GM10847 (cell line): ENCODE data around the gene PLA2G5.

ENCODE experiments used
- POLR2A ChIP-seq: IDR thresholded peaks from 2 replicates; pipeline ENCODE4 v1.6.1; 2011; ENCODE audit not compliant: insufficient read length; ENCODE audit errors: extremely low read depth

PLA2G5 gene

GRCh38 chr1:20069874-20070273, at the start of gene PLA2G5:
Gene PLA2G5 (plus strand): TSS chr1:20070194. CDS start chr1:20084831, 14,637 bp downstream.
- no peak for TF ChIP-seq POLR2A

- no peak for TF ChIP-seq POLR2A
Measured at GRCh38 chr1:20028125-20028524, 41.9 kb upstream of the PLA2G5 start.

GRCh38 chr1:20028726-20029125, 41.3 kb upstream of the PLA2G5 start:
- no peak for TF ChIP-seq POLR2A

DNA sequence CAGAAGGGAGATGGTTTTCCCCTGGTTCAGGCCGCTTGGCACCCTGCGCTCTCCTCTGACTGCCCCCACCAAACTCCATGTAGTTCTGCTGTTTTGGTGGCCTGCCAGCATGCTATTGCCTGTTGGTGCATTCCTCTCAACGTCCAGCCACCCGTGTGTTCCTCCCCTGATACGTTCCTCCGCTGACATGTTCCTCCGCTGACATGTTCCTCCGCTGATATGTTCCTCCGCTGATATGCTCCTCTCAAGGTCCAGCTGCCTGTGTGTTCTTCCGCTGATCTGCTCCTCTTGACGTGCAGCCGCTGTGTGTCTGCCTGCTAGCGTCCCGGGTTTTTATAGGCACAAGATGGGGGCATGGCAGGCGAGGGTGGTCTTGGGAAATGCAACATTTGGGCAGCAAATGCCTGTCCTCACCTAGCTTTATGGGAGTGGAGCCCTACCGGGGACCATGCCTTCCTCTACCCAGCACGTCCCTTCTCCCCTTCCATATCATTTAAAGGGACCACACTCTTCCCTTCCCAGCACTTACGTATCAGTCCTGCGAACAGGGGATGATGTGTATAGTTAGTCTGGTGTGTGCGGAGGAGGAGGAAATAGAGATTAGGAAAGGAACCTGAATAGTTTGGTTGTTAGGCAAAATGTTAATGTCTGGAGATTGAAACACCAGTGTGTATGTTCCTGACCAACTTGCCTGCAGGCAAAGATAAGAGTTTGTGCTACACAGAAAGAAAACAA, 40.6 kb upstream of the PLA2G5 start:
- no peak for TF ChIP-seq POLR2A

DNA sequence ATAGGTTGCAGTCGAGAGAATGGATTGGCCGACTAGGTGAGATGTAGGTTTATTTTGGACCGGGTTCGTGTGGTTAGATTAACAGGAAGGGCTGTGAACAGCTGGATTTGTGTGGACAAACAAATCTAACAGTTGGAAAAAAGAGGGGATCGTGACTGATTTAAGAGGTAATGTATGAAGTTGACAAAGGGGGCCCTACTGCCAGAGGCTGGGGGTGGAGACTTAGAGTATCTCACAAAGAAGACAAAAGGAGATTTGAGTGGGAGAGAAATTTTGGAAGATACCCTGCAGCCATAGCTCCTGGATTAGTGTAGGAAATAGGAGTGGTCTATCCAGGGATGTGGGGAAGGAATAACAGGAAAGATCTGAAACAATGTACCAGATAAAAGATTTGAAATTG, 38.8 kb upstream of the PLA2G5 start:
- TF ChIP-seq POLR2A: no peak

- TF ChIP-seq POLR2A: no peak
Measured at GRCh38 chr1:20031836-20032235, 38.2 kb upstream of the PLA2G5 start.

GRCh38 chr1:20032425-20032824, 37.6 kb upstream of the PLA2G5 start:
- TF ChIP-seq POLR2A: no peak

- no peak for TF ChIP-seq POLR2A
Measured at GRCh38 chr1:20033420-20033819, 36.6 kb upstream of the PLA2G5 start.

- TF ChIP-seq POLR2A: no peak
Measured at GRCh38 chr1:20035114-20035513, 34.9 kb upstream of the PLA2G5 start.

DNA sequence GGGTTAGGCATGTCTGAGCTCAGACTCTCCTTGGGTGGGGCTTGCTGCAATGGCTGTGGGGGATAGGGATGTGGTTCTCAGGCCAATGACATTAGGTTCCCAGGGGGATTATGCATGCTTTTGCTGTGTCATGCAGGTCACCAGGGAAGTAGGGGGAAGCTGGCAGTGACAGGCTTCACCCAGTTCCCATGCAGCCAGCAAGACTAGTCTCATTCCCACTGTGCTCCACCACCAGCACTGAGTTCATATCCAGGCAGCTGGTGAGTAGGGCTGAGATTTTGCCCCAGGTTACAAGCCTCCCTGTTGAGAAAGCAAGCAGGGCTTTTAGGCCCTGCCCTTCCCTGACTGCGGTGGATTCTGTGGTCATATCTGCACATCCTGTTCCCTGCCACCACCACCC, 32.1 kb upstream of the PLA2G5 start:
- TF ChIP-seq POLR2A: no peak

GRCh38 chr1:20047096-20047495, 22.9 kb upstream of the PLA2G5 start:
- TF ChIP-seq POLR2A: no peak

- no peak for TF ChIP-seq POLR2A
Measured at GRCh38 chr1:20048563-20048962, 21.4 kb upstream of the PLA2G5 start.

DNA sequence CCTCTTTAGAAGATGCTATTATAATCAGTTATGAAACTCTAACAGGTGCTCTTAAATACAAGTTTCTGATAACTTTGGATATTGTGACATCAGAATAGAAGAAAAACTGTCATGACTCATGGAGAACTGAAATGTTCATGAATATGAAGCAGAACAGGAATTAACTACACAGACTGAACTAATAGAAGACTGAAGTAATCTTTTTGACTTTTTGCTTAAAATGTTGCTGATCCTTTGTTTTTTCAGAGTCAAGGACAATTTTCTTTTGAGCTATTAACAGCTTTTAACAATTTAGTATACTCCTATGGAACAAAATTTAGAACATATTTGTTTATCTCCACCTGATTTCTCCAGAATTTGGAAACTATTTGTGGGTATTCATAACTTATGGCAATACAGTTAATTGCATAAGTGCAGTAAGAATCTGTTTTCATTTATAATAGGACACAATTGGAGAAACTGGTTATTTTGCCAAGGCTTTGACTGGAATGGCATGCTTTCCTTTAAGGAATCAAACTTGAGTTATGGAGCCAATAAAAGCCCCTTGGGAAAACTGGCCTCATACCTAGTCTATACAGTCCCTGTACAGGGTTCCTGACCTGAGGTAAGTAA, 18.7 kb upstream of the PLA2G5 start:
- TF ChIP-seq POLR2A: no peak

DNA sequence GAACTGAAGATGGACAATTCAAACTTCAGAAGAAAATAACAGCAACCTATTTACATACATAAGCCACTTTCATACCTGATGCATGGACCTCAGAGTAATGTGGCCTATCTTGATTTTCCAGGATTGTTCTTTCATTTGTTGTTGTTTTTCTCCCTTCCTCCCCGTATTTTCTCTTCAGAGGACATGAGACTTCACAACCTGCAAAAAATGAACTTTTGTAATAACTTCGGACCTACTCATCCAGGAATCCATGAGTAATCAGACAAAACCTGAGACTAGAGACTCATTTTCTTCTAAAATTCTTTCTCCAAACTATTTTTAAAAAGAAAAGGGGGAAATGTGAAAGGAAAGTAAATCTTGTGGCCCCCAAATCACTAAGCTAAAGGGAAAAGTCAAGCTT, 17.6 kb upstream of the PLA2G5 start:
- no peak for TF ChIP-seq POLR2A

DNA sequence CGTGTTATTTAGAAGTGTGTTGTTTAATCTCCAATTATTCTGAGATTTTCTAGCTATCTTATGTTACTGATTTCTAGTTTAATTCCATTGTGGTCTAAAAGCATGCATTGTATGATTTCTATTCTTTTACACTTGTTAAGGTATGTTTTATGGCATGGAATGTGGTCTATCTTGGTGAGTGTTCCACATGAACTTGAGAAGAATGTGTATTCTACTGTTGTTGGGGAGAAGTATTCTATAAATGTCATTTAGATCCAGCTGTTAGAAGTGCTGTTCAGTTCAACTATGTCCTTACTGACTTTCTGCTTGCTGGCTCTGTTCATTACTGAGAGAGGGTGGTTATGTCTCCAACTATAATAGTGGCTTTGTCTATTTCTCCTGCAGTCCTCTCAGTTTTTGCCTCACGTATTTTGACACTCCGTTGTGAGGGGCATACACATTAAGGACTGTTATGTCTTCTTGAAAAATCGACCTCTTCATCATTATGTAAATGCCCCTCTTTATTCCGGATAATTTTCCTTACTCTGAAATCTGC, 12.0 kb upstream of the PLA2G5 start:
- no peak for TF ChIP-seq POLR2A

- no peak for TF ChIP-seq POLR2A
Measured at GRCh38 chr1:20058531-20058930, 11.5 kb upstream of the PLA2G5 start.

GRCh38 chr1:20059847-20060246, 10.1 kb upstream of the PLA2G5 start:
- TF ChIP-seq POLR2A: no peak
